Fibroblast of skin of abdomen (primary cell): ENCODE data around the gene UQCC5.

Experiments used
- DNase-seq: peaks from one replicate; pipeline ENCODE4 v3.0.0-alpha.2; 2013

UQCC5 gene

DNA sequence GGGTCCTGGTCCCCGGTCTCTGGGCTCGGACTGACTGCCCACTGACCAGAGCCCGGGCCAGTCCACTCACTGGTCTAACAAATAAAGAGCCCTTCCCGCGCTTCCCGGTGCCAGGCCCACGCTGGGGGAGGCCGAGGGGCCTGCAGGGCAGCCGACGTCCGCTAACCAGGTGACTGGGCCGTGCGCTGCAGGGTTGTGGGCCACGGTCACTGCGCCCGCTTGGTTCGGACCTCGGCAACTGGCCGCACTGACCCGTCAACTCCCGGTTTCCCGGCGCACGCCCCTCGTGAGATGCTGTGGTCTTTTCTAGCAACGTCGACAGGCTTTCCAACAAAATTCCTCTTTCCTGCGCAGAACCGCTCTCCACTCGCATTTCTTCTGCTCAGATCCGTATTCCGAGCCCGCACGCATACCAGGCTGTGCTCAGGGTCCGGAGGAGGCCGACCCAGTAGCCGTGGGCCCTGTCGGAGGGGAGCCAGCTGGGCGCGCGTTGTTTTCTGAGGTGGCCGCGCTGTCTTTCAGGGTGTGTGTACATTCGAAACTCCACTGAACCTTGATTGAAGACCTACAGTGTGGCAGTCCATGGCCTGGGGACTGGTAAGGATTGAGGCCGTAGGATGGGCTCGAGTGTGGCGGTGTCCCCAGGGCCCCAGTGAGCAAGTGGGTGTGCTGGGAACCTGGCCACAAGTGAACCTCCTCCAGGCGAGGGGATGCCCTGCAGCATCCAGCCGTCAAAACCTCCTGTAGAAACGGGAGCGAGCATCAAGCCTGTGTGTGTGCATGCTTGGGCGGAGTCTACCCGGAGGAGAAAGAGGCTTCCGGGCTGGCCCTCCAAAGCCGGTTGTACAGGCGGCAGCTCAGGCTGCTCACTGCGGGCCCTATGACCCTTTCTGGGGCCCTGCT is 1.9 kb upstream of the UQCC5 start:
- DNase-seq: peak; percentile 42

DNA sequence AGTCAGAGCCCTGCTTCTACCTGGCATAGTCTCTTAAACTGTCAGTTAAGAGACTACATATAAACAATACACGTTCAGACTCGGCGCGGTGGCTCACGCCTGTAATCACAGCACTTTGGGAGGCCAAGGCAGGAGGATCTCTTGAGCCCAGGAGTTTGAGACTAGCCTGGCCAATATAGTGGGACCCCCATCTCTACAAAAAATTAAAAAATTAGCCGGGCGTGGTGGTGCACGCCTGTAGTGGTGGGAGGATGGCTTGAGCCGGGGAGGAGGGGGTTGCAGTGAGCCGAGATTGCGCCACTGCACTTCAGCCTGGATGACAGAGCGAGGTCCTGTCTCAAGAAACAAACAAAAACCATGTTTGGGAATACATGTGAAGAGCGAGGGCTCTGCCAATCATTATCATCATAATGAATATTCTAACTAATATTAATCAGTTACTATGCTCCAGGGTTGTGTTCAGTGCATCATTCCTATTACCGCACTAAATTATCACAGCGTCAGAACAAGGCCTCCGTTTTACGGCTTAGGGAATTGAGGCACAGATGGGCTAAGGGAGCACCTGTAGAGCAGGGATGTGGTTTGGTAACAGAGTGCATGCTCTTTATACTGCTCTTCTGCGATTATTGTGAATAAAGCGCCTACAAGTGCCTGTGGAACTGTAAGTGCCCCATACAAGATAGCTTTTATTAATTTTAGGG is 844 bp upstream of the UQCC5 start:
- DNase-seq: no peak

DNA sequence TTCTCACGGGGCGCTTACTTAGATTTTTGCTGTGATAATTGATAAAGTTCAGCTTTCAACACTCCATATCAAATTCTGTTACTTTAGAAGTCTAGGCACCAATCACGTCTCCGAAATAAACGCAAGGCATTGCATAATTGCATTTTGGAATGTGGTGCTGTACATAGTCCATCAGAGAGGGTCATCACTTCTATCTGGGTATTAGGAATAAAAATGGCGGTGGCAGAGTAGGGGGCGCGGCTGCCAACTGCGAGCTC is 365 bp upstream of the UQCC5 start:
- DNase-seq: no peak

DNA sequence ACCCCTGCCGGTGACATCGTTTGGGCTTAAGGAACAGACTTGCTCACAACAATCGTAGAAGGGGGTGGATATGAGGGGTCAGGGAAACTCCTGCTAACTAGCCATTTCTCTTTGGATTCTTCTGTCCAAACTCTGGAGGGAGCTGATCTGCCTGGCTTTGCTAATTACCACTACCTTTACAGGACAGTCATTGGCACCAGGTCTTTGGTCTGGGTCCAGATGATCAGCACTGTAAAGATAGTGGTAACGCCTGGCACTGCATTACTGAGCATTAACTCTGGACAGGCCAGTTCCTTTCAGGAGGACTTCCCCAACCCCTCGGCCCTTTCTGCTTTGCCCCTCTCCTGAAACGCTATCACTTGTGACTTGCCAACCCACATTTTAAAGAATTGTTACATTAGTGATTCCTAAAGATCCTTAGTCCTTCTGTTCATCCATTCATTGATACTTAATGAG is 788 bp downstream of the UQCC5 start:
- DNase-seq: no peak

- no peak for DNase-seq
Observed at GRCh38 chr3:52537726-52538421, 1.5 kb downstream of the UQCC5 start.

DNA sequence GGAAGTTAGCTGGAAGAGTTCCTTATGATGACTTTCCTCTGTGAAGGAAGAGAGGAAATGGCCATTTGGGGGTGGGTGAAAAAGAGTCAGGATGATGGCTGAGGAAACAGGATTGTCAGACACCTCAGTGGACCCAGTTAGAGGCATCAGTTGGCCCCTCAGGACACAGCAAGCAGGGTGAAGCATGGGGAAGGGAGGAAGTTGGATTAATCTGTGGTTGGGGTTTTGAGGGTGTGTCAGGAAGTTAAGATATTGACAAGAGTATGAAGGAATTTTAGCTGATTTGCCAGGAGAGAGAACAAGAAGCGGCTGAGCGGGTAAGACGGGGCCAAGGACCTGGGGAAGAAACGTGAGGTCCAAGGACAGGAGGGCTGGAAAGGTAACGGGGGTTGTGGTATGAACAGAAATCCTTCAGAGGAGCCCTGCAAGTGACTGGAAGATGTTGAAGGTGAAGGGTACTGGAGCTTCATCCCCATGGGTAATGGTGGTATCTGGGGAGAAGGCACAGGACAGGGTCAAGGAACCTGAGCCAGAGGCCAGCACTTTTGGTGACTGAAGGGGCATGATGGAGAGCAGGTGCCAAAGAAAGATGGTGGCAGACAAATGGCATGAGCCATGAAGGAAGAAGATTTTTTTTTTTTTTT is 2.7 kb downstream of the UQCC5 start:
- no peak for DNase-seq

GRCh38 chr3:52541050-52541449 is 4.6 kb downstream of the UQCC5 start:
- no peak for DNase-seq

DNA sequence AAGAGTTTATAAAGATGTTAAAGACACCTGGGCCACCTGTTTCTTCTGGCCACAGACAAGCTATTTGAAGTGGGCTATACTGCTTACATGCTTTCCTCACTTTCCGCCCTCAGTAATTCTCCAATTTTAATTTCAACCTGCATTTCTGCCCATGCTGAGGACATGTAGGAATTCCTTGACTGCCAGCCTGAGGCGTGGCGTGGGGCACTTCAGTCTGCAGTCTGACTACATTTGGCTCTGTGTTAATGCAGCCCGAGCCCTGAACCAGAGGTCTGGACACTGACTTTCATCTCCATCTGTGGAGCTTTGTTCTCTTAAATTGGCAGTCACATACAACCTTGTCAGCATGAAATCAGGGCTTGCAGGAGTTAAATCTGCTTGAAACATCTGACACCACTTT is 8.5 kb downstream of the UQCC5 start:
- DNase-seq: no peak

DNA sequence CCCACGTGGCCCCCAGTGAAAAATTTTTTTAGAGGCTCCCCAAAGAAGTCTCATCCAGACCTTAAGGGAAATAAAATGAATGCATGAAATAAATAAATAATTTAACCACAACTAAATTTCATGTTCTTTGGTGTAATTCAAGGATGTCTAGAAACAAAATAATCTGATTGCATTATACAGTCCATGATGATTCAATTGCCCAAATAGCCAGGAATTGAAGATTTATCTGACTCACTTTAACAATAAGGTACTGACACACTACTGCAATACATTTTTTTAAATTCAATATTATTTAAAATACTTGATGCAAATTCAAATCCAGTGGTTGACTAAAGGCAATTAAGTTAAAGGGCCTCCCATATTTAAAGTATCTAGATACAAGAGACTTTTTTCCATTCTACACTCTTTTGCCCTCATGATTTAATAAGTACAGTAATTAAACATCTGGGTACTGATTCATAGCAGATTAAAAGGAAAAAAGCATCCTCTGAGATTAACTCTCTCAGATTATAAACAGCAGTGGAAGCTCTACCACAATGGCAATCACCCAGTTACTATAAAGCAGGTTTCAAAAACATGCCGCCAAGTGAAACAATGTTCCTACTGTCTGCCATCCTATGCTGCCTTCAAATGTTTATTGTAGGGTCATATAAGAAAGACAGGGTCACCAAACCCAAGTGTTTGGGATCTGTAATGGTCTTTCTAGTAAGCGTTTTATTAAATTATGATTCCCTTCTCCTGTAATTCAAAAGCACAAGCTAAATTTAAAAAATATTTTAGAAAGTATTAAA is 9.9 kb downstream of the UQCC5 start:
- DNase-seq: no peak

DNA sequence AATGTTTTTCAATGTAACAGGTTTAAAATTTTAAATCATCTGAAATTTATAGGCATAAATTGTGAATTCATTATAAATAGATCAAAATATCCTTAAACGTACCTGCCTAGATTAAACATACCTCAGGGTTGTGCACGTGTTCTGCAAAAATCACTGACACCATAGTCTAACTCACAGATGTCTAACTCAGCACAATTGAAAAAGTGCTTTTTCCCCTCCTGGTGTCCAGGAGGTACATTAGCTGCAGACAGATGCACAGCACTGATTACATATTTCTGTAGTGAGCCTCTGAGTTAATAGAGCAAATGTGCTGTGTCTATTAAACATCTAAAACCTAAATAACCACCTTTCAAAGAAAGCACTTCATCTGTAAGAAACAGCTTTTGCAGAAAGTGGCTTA is 10.7 kb downstream of the UQCC5 start:
- no peak for DNase-seq

- no peak for DNase-seq
Observed at GRCh38 chr3:52551118-52551517, 14.7 kb downstream of the UQCC5 start.

- no peak for DNase-seq
Observed at GRCh38 chr3:52552089-52552488, 15.7 kb downstream of the UQCC5 start.

- DNase-seq: no peak
Observed at GRCh38 chr3:52554026-52554755, 17.8 kb downstream of the UQCC5 start.

GRCh38 chr3:52555056-52555455 is 18.7 kb downstream of the UQCC5 start:
- DNase-seq: peak; percentile 26

DNA sequence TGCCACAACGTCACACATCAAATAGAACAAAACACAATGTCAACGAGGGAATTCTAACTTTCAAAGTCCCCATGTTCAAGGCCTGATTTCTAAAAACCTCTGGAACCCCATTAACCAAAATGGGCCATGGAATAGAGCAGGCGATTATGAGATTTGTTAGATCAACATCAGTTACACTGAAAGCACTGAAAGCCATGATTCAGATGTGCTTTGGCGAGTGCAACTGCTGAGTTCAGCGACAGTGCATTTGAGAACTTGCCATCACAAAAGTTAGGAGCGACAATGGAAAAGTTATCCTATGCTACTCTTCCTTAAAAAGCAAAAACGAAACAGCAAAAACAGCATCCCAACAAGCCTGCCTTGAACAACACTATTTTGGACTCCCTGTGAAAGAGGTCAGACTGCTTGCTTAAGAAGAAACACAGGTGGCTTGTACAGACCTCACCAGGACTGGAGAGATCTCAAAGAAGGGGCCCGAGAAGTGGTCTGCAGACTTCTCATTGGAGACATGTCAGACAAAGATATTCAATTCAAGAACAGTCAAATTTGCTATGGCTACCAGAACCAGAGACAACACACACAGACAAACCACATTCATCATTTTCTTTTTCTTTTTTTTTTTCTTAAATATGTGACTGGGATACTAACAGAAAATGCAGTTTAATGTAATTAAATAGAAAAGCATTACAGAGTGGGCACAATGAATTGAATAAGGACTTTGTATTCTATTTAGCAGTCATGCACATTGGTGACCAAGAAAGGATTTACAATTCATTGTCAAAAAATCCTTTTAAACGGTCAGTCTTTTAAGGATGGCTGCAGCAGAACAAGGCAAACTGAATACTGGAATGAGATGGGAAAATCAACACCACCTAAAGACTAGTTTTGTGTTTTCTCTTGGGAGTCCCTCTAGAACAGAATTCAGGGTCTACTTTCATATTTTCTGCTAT is 20.9 kb downstream of the UQCC5 start:
- DNase-seq: no peak

GRCh38 chr3:52558436-52558835 is 22.0 kb downstream of the UQCC5 start:
- no peak for DNase-seq

GRCh38 chr3:52561028-52561747 is 24.8 kb downstream of the UQCC5 start:
- peak; percentile 13 for DNase-seq

- DNase-seq: no peak
Observed at GRCh38 chr3:52563984-52564383, 27.6 kb downstream of the UQCC5 start.

GRCh38 chr3:52568069-52568468 is 31.7 kb downstream of the UQCC5 start:
- DNase-seq: no peak

- peak; percentile 33 for DNase-seq
Observed at GRCh38 chr3:52570076-52570475, 33.7 kb downstream of the UQCC5 start.
